Measurements from ENCODE around the gene MSL1.
A peak's percentile ranks its signal among the peaks of the same experiment; 100 is the strongest.

Gene MSL1

GRCh38 chr17:40076591-40076990, 45.2 kb upstream of the MSL1 start:
- Histone ChIP-seq H3K4me3 (no peak overlapping the region), H3K4me2 (peak overlapping the region; percentile 100), H4K20me1 (no peaks in the 10 kb centered on the region), H3K27ac (peak overlapping the region; percentile 93), H3K36me3 (peaks cover 61% of the 10 kb centered on the region), H3K9me3 (no peaks in the 10 kb centered on the region), H3K9ac (peak overlapping the region; percentile 77), H3K27me3 (no peaks in the 10 kb centered on the region), H3K4me1 (peaks cover 65% of the 10 kb centered on the region)
- no peak for TF ChIP-seq Cebpa-rat (IDR thresholded peaks at IDR 0.05)

DNA sequence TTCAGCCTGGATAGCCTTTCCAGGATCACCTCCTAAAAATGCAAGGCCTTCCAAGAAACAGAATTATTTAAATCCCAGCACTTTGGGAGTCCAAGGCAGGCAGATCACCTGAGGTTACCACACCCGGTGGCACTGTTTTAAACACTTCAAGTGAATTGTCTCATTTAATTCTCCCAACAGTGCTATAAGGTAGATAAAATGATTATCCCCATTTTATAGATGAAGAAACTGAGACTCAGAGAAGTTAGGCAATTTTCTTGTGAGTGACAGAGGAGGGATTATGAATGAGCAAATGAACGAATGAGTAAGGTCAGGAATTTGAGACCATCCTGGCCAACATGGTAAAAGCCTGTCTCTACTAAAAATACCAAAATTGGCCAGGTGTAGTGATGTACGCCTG, 42.2 kb upstream of the MSL1 start:
- no peak overlapping the region for H3K9ac ChIP-seq
- no peaks in the 10 kb centered on the region for H4K20me1 ChIP-seq
- H3K4me2 ChIP-seq, result no peak overlapping the region
- H3K9me3 ChIP-seq, result no peaks in the 10 kb centered on the region
- peaks cover 35% of the 10 kb centered on the region for H3K4me1 ChIP-seq
- H3K27me3 ChIP-seq, result no peaks in the 10 kb centered on the region
- H3K27ac ChIP-seq, result no peak overlapping the region
- H3K36me3 ChIP-seq, result peaks cover 75% of the 10 kb centered on the region
- H3K4me3 ChIP-seq, result no peak overlapping the region
- TF ChIP-seq Cebpa-rat (IDR thresholded peaks at IDR 0.05), result no peak

GRCh38 chr17:40084477-40084876, 37.3 kb upstream of the MSL1 start:
- no peak for TF ChIP-seq Cebpa-rat (IDR thresholded peaks at IDR 0.05)
- H3K27me3 ChIP-seq, result no peaks in the 10 kb centered on the region
- H3K9ac ChIP-seq, result no peak overlapping the region
- no peak overlapping the region for H3K4me2 ChIP-seq
- H3K27ac ChIP-seq, result no peak overlapping the region
- H3K36me3 ChIP-seq, result peaks cover 84% of the 10 kb centered on the region
- H3K4me3 ChIP-seq, result no peak overlapping the region
- H3K9me3 ChIP-seq, result no peaks in the 10 kb centered on the region
- H3K4me1 ChIP-seq, result peaks cover 6% of the 10 kb centered on the region
- H4K20me1 ChIP-seq, result no peaks in the 10 kb centered on the region

GRCh38 chr17:40086150-40087044, 35.4 kb upstream of the MSL1 start:
- H3K4me3 ChIP-seq, result no peak overlapping the region
- H4K20me1 ChIP-seq, result no peaks in the 10 kb centered on the region
- no peak for TF ChIP-seq Cebpa-rat (IDR thresholded peaks at IDR 0.05)
- H3K9ac ChIP-seq, result no peak overlapping the region
- peaks cover 70% of the 10 kb centered on the region for H3K36me3 ChIP-seq
- H3K4me2 ChIP-seq, result no peak overlapping the region
- peaks cover 26% of the 10 kb centered on the region for H3K4me1 ChIP-seq
- no peak overlapping the region for H3K27ac ChIP-seq
- no peaks in the 10 kb centered on the region for H3K27me3 ChIP-seq
- no peaks in the 10 kb centered on the region for H3K9me3 ChIP-seq

DNA sequence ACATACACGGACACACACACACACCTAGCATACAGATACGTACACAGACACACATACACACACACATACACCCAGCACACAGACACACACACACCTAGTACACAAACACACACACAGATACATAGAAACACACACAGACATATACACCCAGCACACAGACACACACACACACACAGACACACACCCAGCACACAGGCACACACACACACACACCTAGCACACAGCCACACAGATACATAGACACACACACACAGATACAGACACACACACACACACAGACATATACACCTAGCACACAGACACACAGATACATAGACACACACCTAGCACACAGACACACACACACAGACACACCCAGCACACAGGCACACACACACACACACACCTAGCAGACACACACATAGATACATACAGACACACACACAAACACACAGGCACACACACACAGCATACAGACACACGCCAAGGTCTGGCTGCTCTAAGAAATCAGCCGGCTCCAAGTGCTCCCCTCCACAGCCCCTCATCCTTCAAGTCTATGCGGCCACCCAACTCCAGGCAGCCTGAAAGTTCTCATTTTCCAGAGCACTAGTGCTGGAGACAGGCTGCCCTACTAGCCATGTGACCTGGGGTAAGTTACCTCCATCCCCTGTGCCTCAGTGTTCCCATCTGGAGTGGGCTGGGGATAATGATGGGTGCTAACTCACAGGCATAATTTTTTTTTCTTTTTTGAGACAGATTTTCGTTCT, 34.5 kb upstream of the MSL1 start:
- Histone ChIP-seq H3K27ac (no peak overlapping the region), H3K9ac (no peak overlapping the region), H3K4me3 (no peak overlapping the region), H4K20me1 (no peaks in the 10 kb centered on the region), H3K4me1 (peaks cover 34% of the 10 kb centered on the region), H3K4me2 (no peak overlapping the region), H3K9me3 (no peaks in the 10 kb centered on the region), H3K27me3 (no peaks in the 10 kb centered on the region), H3K36me3 (peaks cover 70% of the 10 kb centered on the region)
- no peak for TF ChIP-seq Cebpa-rat (IDR thresholded peaks at IDR 0.05)

- TF ChIP-seq Cebpa-rat (IDR thresholded peaks at IDR 0.05), result no peak
- no peak overlapping the region for H3K4me2 ChIP-seq
- H3K27me3 ChIP-seq, result no peaks in the 10 kb centered on the region
- no peaks in the 10 kb centered on the region for H3K9me3 ChIP-seq
- peaks cover 67% of the 10 kb centered on the region for H3K36me3 ChIP-seq
- H4K20me1 ChIP-seq, result no peaks in the 10 kb centered on the region
- H3K27ac ChIP-seq, result peak overlapping the region; percentile 41; the same call in 1 of the 2 replicates
- no peak overlapping the region for H3K4me3 ChIP-seq
- H3K4me1 ChIP-seq, result peaks cover 43% of the 10 kb centered on the region
- no peak overlapping the region for H3K9ac ChIP-seq
Observed at GRCh38 chr17:40087903-40088718, 33.7 kb upstream of the MSL1 start.

GRCh38 chr17:40089077-40089895, 32.5 kb upstream of the MSL1 start:
- Histone ChIP-seq H3K4me1 (peaks cover 55% of the 10 kb centered on the region), H4K20me1 (no peaks in the 10 kb centered on the region), H3K9me3 (no peaks in the 10 kb centered on the region), H3K27me3 (no peaks in the 10 kb centered on the region), H3K4me3 (no peak overlapping the region), H3K27ac (peak overlapping the region; percentile 78), H3K36me3 (peaks cover 67% of the 10 kb centered on the region), H3K9ac (peak overlapping the region; percentile 69), H3K4me2 (peak overlapping the region; percentile 99)
- TF ChIP-seq Cebpa-rat (IDR thresholded peaks at IDR 0.05), result no peak

DNA sequence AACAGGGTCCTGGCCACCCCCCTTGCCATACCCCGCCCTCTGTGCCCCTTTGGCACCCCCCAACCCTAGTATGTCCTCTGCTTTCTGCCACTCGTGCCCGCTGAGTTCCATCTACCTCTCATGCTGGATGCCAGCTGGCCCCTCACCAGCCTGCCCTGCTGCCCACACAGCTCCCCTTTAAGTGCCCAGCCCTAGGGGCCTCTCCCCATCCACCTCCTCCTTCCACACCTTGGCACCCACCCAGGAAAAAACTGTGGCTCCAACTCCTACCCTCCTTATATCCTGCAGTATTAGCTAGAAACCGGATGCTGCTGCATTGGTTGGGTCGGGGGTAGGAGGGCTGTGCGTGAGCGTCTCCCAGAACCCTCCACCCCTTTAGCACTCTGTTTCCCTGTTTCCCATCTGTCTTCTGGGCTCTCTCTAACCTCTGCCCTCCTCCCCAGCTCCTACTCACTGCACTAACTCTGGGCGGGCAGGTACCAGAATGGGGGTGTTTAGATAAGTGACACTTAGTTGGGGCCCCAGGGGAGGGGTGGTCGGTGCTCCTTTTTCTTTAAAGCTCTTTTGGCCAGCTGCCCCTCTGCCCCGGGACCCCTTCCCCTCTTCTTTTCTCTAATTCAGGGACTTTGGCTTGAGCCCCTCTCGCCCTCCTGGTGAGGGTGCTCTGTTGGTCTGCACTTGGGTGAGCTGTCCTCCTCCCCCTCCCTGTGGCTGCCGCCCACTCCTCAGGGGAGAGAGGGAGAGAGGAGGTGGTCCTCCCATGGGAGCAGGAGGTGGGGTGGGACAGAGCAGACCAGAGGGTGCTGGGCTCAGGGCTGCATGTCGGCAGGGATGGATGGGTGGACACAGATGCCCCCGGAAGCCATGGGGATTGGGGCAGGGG, 31.3 kb upstream of the MSL1 start:
- peaks cover 64% of the 10 kb centered on the region for H3K36me3 ChIP-seq
- no peaks in the 10 kb centered on the region for H3K9me3 ChIP-seq
- TF ChIP-seq Cebpa-rat (IDR thresholded peaks at IDR 0.05), result no peak
- peak overlapping the region; percentile 99 for H3K4me2 ChIP-seq
- peaks cover 66% of the 10 kb centered on the region for H3K4me1 ChIP-seq
- H3K4me3 ChIP-seq, result no peak overlapping the region
- peak overlapping the region; percentile 69 for H3K9ac ChIP-seq
- no peaks in the 10 kb centered on the region for H4K20me1 ChIP-seq
- H3K27me3 ChIP-seq, result no peaks in the 10 kb centered on the region
- peak overlapping the region; percentile 78 for H3K27ac ChIP-seq

Measured in BLaER1 (cell line).